HCT116 (cell line): ENCODE measurements around the gene OTOA. TPM values are rescaled to one million over a fixed set of nuclear protein-coding genes. Genes with fewer than 3 reads are reported as not detected.

Source experiments
- ATAC-seq: fragments of 200-7000 bp; cut with Tn5 transposase; 2 replicates; pipeline ENCODE4 v1.9.1; 2020; ENCODE audit warnings: mild to moderate bottlenecking, moderate library complexity
- BruUV-seq: library from RNA; stranded (reverse); fragments of 400-500 nt; replicated peaks from 2 replicates; lab custom pipeline; 2021; lab: Mats Ljungman, UMichigan
- CTCF ChIA-PET: fragments of 300-600 bp; sonication (Branson Sonifier 250); formaldehyde crosslinking; loops from one replicate; lab custom pipeline; 2021; ENCODE audit warnings: antibody characterized with exemption; lab: Charles Lee
- POLR2A ChIA-PET: fragments of 300-600, 350-600 bp; sonication (Branson Sonifier 250); formaldehyde crosslinking; loops from one replicate; lab custom pipeline; 2021; ENCODE audit warnings: antibody characterized with exemption; lab: Charles Lee
- RAD21 ChIA-PET, 2 experiments: fragments of 300-600 bp; sonication (Branson Sonifier 250); formaldehyde crosslinking; loops; one replicate each; lab custom pipeline; 2023; ENCODE audit warnings: low total read pairs in 2 of 2; ENCODE audit not compliant: uncharacterized antibody in 2 of 2, unreplicated experiment in 2 of 2, low non-redundant PET in 1 of 2; lab: Charles Lee
- DNase-seq: peaks from one replicate; pipeline ENCODE4 v3.0.0-alpha.2; 2010; ENCODE audit warnings: low read depth, low spot score
- H2AFZ ChIP-seq: fragments of 200-600 bp; shearing (Covaris generic), sonication (generic); 2 replicates; pipeline ENCODE4 v1.6.1; 2017; ENCODE audit warnings: low read depth, mixed run types, mixed read lengths, antibody characterized with exemption, low read length; ENCODE audit not compliant: poor library complexity, severe bottlenecking
- H3K27ac ChIP-seq: 2 replicates; pipeline ENCODE4 v1.5.1; 2012; ENCODE audit warnings: low read depth, low read length
- H3K27me3 ChIP-seq: fragments of 200-600 bp; sonication (generic); 2 replicates; pipeline ENCODE4 v1.6.1; 2016; ENCODE audit warnings: mixed run types, low read length, mixed read lengths; ENCODE audit not compliant: insufficient read depth
- H3K36me3 ChIP-seq, 2 experiments: fragments of 200-500 bp in 1 of 2; fragments of 200-600 bp in 1 of 2; sonication (Bioruptor generic) in 1 of 2; sonication (generic) in 1 of 2; 2 replicates each; pipeline versions ENCODE4 v1.5.1 to v1.6.1; 2014 to 2016; ENCODE audit warnings: low read length in 2 of 2, inconsistent platforms in 1 of 2, mixed read lengths in 1 of 2, mixed run types in 1 of 2; ENCODE audit not compliant: insufficient read depth in 2 of 2, control insufficient read depth in 1 of 2
- H3K4me1 ChIP-seq, 2 experiments: fragments of 200-600 bp in 1 of 2; sonication (generic) in 1 of 2; 2 replicates each; pipeline versions ENCODE4 v1.5.1 to v1.6.1; 2012 to 2017; ENCODE audit warnings: low read length in 2 of 2, inconsistent platforms in 1 of 2, mild to moderate bottlenecking in 1 of 2, mixed read lengths in 1 of 2, mixed run types in 1 of 2, moderate library complexity in 1 of 2; ENCODE audit not compliant: insufficient read depth in 2 of 2, control insufficient read depth in 1 of 2
- H3K4me2 ChIP-seq: fragments of 200-600 bp; sonication (generic); 2 replicates; pipeline ENCODE4 v1.6.1; 2017; ENCODE audit warnings: mixed run types, low read length, mixed read lengths
- H3K4me3 ChIP-seq, 2 experiments: fragments of 200-600 bp in 1 of 2; sonication (generic) in 1 of 2; replicated peaks in 1 of 2; 2 replicates each; pipeline ENCODE4 v1.5.1; 2011 to 2016; ENCODE audit warnings: low read length in 2 of 2, control low read depth in 1 of 2, low read depth in 1 of 2, mild to moderate bottlenecking in 1 of 2, mixed read lengths in 1 of 2, mixed run types in 1 of 2
- H3K79me2 ChIP-seq: fragments of 200-600 bp; sonication (generic); 2 replicates; pipeline ENCODE4 v1.6.1; 2017; ENCODE audit warnings: mild to moderate bottlenecking, mixed run types, low read length, moderate library complexity, mixed read lengths; ENCODE audit not compliant: insufficient read depth
- H3K9ac ChIP-seq: fragments of 200-600 bp; sonication (generic); 2 replicates; pipeline ENCODE4 v1.6.1; 2016; ENCODE audit warnings: low read length, mixed read lengths
- H3K9me2 ChIP-seq: fragments of 200-600 bp; sonication (generic), shearing (Covaris generic); 2 replicates; pipeline ENCODE4 v1.6.1; 2017; ENCODE audit warnings: mixed run types, mild to moderate bottlenecking, moderate library complexity; ENCODE audit not compliant: insufficient read depth
- H3K9me3 ChIP-seq, 2 experiments: fragments of 200-500 bp in 1 of 2; fragments of 200-600 bp in 1 of 2; sonication (Bioruptor generic) in 1 of 2; sonication (generic) in 1 of 2; 2 replicates each; pipeline ENCODE4 v1.6.1; 2014 to 2017; ENCODE audit warnings: low read length in 2 of 2, mixed read lengths in 2 of 2, inconsistent platforms in 1 of 2, low read depth in 1 of 2, mild to moderate bottlenecking in 1 of 2, mixed run types in 1 of 2, moderate library complexity in 1 of 2; ENCODE audit not compliant: control insufficient read depth in 1 of 2, insufficient read depth in 1 of 2
- H4K20me1 ChIP-seq: fragments of 200-600 bp; sonication (generic), shearing (Covaris generic); 2 replicates; pipeline ENCODE4 v1.6.1; 2017; ENCODE audit warnings: mixed run types, mild to moderate bottlenecking, moderate library complexity; ENCODE audit not compliant: insufficient read depth
- ATF3 ChIP-seq: IDR thresholded peaks from 2 replicates; pipeline ENCODE4 v1.6.1; 2012
- CEBPB ChIP-seq: IDR thresholded peaks from 2 replicates; pipeline ENCODE4 v1.6.1; 2012; ENCODE audit warnings: low read depth
- EZH2 ChIP-seq: fragments of 200-600 bp; sonication (generic); IDR thresholded peaks from 2 replicates; pipeline ENCODE4 v1.6.1; 2017; ENCODE audit warnings: antibody characterized with exemption, mixed run types
- POLR2AphosphoS5 ChIP-seq: IDR thresholded peaks from 2 replicates; pipeline ENCODE4 v1.6.1; 2011; ENCODE audit warnings: mild to moderate bottlenecking, low read depth, low read length, moderate library complexity
- SP1 ChIP-seq: IDR thresholded peaks from 2 replicates; pipeline ENCODE4 v1.6.1; 2012; ENCODE audit warnings: low read depth
- ZBTB33 ChIP-seq: IDR thresholded peaks from 2 replicates; pipeline ENCODE4 v1.6.1; 2011; ENCODE audit warnings: mild to moderate bottlenecking, low read length, moderate library complexity; ENCODE audit not compliant: insufficient replicate concordance; ENCODE audit errors: extremely low read depth
- intact Hi-C: fragments of 100-400 bp; cut with micrococcal nuclease; formaldehyde crosslinking; loops from 2 replicates; pipeline ENCODE4 v1.10.0; 2022
- total RNA-seq: library from RNA; stranded (reverse); gene quantifications from one replicate; pipeline ENCODE4 v1.2.1, GENCODE V29; 2021; ENCODE audit not compliant: unreplicated experiment

OTOA gene
- total RNA-seq, 1 experiment from 2014 or later = not detected

GRCh38 chr16:21626659-21627277, 37.0 kb upstream of the OTOA start:
- peaks cover 9 to 11% of the 10 kb centered on the region in 2 experiments; a peak in 3 of 4 replicates for H3K4me1 ChIP-seq
- ChIA-PET RAD21 (no interaction called here), CTCF (no interaction called here), POLR2A (no interaction called here)
- peak overlapping the region; percentile 48 for H3K27ac ChIP-seq
- intact Hi-C loops = no loop called here
- DNase-seq (peak; percentile 4), ATAC-seq (peak; percentile 63)
- H3K4me3 ChIP-seq = no peak overlapping the region
- H3K36me3 ChIP-seq = 0 out of 4 replicates have a peak, but pooled peaks cover 0 to 3% of the 10 kb centered on the region in 2 experiments
- H3K9me3 ChIP-seq = no peaks in the 10 kb centered on the region
- H3K79me2 ChIP-seq = no peaks in the 10 kb centered on the region
- H3K9ac ChIP-seq = no peak overlapping the region
- BruUV-seq = no TSS peak
- no peak for TF ChIP-seq ZBTB33
- no peak for TF ChIP-seq SP1
- peak; percentile 41; the same call in 1 of the 2 replicates for TF ChIP-seq CEBPB
- TF ChIP-seq POLR2AphosphoS5 = no peak
- no peak for TF ChIP-seq ATF3
- TF ChIP-seq EZH2 = no peak
- no peak overlapping the region for H2AFZ ChIP-seq
- peak overlapping the region; percentile 4; the same call in 1 of the 2 replicates for H3K4me2 ChIP-seq
- no peaks in the 10 kb centered on the region for H3K27me3 ChIP-seq
- no peaks in the 10 kb centered on the region for H4K20me1 ChIP-seq
- no peaks in the 10 kb centered on the region for H3K9me2 ChIP-seq
